ENCODE data around the gene SYT5.
"Not testable (repeated sequence)": the region's sequence is repeated elsewhere in the genome, so short reads cannot be mapped to it uniquely, and the experiment has no call there.

GRCh38 chr19:55172318-55172717 is 7.8 kb downstream of the SYT5 start:
- not testable (repeated sequence) for TF ChIP-seq TOX (CRISPR knock-in tag; IDR thresholded peaks at IDR 0.05; ENCODE audit: borderline replicate concordance); RARB (CRISPR knock-in tag; IDR thresholded peaks at IDR 0.05); ZNF8 (CRISPR knock-in tag; IDR thresholded peaks at IDR 0.05); POU6F1 (CRISPR knock-in tag; IDR thresholded peaks at IDR 0.05; ENCODE audit: borderline replicate concordance, low read depth); ISL1 (CRISPR knock-in tag; IDR thresholded peaks at IDR 0.05); ZC3H10 (CRISPR knock-in tag; IDR thresholded peaks at IDR 0.05); TSHZ2 (CRISPR knock-in tag; IDR thresholded peaks at IDR 0.05); ZFP3 (CRISPR knock-in tag; IDR thresholded peaks at IDR 0.05); ARNTL (CRISPR knock-in tag; IDR thresholded peaks at IDR 0.05; ENCODE audit: borderline replicate concordance, low read depth)
- TF ChIP-seq, protein P1, sequence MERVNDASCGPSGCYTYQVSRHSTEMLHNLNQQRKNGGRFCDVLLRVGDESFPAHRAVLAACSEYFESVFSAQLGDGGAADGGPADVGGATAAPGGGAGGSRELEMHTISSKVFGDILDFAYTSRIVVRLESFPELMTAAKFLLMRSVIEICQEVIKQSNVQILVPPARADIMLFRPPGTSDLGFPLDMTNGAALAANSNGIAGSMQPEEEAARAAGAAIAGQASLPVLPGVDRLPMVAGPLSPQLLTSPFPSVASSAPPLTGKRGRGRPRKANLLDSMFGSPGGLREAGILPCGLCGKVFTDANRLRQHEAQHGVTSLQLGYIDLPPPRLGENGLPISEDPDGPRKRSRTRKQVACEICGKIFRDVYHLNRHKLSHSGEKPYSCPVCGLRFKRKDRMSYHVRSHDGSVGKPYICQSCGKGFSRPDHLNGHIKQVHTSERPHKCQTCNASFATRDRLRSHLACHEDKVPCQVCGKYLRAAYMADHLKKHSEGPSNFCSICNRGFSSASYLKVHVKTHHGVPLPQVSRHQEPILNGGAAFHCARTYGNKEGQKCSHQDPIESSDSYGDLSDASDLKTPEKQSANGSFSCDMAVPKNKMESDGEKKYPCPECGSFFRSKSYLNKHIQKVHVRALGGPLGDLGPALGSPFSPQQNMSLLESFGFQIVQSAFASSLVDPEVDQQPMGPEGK (CRISPR knock-in tag; IDR thresholded peaks at IDR 0.05; ENCODE audit: borderline replicate concordance), result not testable (repeated sequence)
- TF ChIP-seq, protein P2, sequence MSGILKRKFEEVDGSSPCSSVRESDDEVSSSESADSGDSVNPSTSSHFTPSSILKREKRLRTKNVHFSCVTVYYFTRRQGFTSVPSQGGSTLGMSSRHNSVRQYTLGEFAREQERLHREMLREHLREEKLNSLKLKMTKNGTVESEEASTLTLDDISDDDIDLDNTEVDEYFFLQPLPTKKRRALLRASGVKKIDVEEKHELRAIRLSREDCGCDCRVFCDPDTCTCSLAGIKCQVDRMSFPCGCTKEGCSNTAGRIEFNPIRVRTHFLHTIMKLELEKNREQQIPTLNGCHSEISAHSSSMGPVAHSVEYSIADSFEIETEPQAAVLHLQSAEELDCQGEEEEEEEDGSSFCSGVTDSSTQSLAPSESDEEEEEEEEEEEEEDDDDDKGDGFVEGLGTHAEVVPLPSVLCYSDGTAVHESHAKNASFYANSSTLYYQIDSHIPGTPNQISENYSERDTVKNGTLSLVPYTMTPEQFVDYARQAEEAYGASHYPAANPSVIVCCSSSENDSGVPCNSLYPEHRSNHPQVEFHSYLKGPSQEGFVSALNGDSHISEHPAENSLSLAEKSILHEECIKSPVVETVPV (CRISPR knock-in tag; IDR thresholded peaks at IDR 0.05), result not testable (repeated sequence)
